Sigmoid colon (tissue), 7 donors: ENCODE data around the gene ST8SIA4. TPM values are rescaled to one million over a fixed set of nuclear protein-coding genes. Genes with fewer than 3 reads are reported as not detected.

Experiments used
- DNase-seq: peaks from one replicate; pipeline ENCODE4 v3.0.0-alpha.2; 2019
- H3K27ac ChIP-seq, 4 donors: fragments of 200-600 bp; sonication (generic); one replicate each; pipeline ENCODE4 v1.5.1; 2016 to 2019; ENCODE audit warnings: mild to moderate bottlenecking in 1 of 4
- H3K27me3 ChIP-seq, 3 donors: fragments of 200-600 bp; sonication (generic); one replicate each; pipeline ENCODE4 v1.5.1; 2019; ENCODE audit warnings: mild to moderate bottlenecking in 1 of 3
- H3K36me3 ChIP-seq, 4 donors: fragments of 200-600 bp; sonication (generic); one replicate each; pipeline ENCODE4 v1.5.1; 2016 to 2019
- H3K4me1 ChIP-seq, 4 donors: fragments of 200-600 bp; sonication (generic); one replicate each; pipeline ENCODE4 v1.5.1; 2017 to 2019
- H3K4me3 ChIP-seq, 4 donors: fragments of 200-600 bp; sonication (generic); one replicate each; pipeline ENCODE4 v1.5.1; 2017 to 2019; ENCODE audit warnings: mild to moderate bottlenecking in 2 of 4, moderate library complexity in 1 of 4
- H3K9me3 ChIP-seq, 4 donors: fragments of 200-600 bp in 3 of 4; sonication (generic) in 3 of 4; one replicate each; pipeline versions ENCODE4 v1.5.1 to v1.6.1; 2013 to 2019
- CTCF ChIP-seq, 4 experiments: fragments of 450-650 bp in 3 of 4; fragments of 200-600 bp in 1 of 4; IDR thresholded peaks; one replicate each; pipeline ENCODE4 v1.5.1; 2016 to 2019; ENCODE audit warnings: antibody characterized with exemption in 4 of 4, mild to moderate bottlenecking in 3 of 4, moderate library complexity in 2 of 4
- EP300 ChIP-seq, 4 donors: sonication (generic); formaldehyde crosslinking; IDR thresholded peaks; one replicate each; pipeline ENCODE4 v1.6.1; 2017; ENCODE audit warnings: antibody characterized with exemption in 4 of 4
- POLR2A ChIP-seq, 2 donors: fragments of 450-650 bp; IDR thresholded peaks; one replicate each; pipeline ENCODE4 v1.6.1; 2016; ENCODE audit warnings: antibody characterized with exemption in 2 of 2, mild to moderate bottlenecking in 2 of 2, moderate library complexity in 2 of 2
- POLR2AphosphoS5 ChIP-seq, 4 donors: sonication (generic); formaldehyde crosslinking; IDR thresholded peaks; one replicate each; pipeline ENCODE4 v1.6.1; 2017; ENCODE audit warnings: antibody characterized with exemption in 4 of 4
- WGBS, 2 donors: extraction: QIAGEN DNeasy Blood & Tissue Kit; methylation state at CpG; one replicate each; pipeline ENCODE4 v1.1.7; 2013; 5-methylcytosine and 5-hydroxymethylcytosine counted together
- intact Hi-C: fragments of 100-400 bp; cut with DNase I; formaldehyde crosslinking; loops from one replicate; pipeline ENCODE4 v1.15.1; 2023
- polyA plus RNA-seq, 3 donors: library from polyadenylated mRNA; stranded (reverse); fragments of 200-250 nt; gene quantifications; one replicate each; pipeline ENCODE4 v1.2.3, GENCODE V29; 2013
- total RNA-seq, 4 donors: library from RNA; depleted of rRNA; stranded (reverse); fragments of >200 nt; gene quantifications; one replicate each; pipeline ENCODE4 v1.1.0, GENCODE V29; 2016
- donor health status: healthy with polysubstance abuse.
- donor health status: Bipolar disorder and iron deficiency.
- donor health status: healthy.

ST8SIA4 gene
- total and polyA plus RNA-seq, 7 donors: 0.60 to 8.3 (median 3.0) TPM

- peak overlapping the region; percentile 44 to 74 (median 60) for H3K27ac ChIP-seq
These were observed 2.0 kb downstream of the ST8SIA4 start for GRCh38 chr5:100900796-100901781.

GRCh38 chr5:100900142-100900795, 2.8 kb downstream of the ST8SIA4 start:
- Histone ChIP-seq H3K27ac (peak overlapping the region; percentile 44 to 74 (median 60)), H3K36me3 (no peaks in the 10 kb centered on the region), H3K9me3 (no peaks in the 10 kb centered on the region), H3K4me3 (peak overlapping the region; percentile 16 to 50 (median 41)), H3K27me3 (peaks cover 0 to 55% (median 15%) of the 10 kb centered on the region in 3 donors), H3K4me1 (peaks cover 0 to 22% (median 14%) of the 10 kb centered on the region in 4 donors)
- intact Hi-C loops: no loop called here
- peak; percentile 67 for DNase-seq
- TF ChIP-seq EP300 (IDR thresholded peaks at IDR 0.05): no peak
- TF ChIP-seq CTCF (IDR thresholded peaks at IDR 0.05): no peak
- TF ChIP-seq POLR2AphosphoS5 (IDR thresholded peaks at IDR 0.05): no peak
- no peak for TF ChIP-seq POLR2A (IDR thresholded peaks at IDR 0.05)
- 2 to 6% methylated on average over 19 of the region's 19 CpGs for WGBS, 2 donors

More at GRCh38 chr5:100900796-100901781, 2.0 kb downstream of the ST8SIA4 start:
- TF ChIP-seq EP300 (IDR thresholded peaks at IDR 0.05) (no peak), POLR2AphosphoS5 (IDR thresholded peaks at IDR 0.05) (peak in 1 of 4 donors; percentile 33)
- H3K36me3 ChIP-seq: no peaks in the 10 kb centered on the region
- intact Hi-C loops: no loop called here
- peaks cover 0 to 22% (median 14%) of the 10 kb centered on the region in 4 donors for H3K4me1 ChIP-seq
- 1 to 3% methylated on average over 47 of the region's 47 CpGs for WGBS, 2 donors
- no peaks in the 10 kb centered on the region for H3K9me3 ChIP-seq
- peak; percentile 79 for DNase-seq
- H3K27me3 ChIP-seq: peaks cover 0 to 55% (median 15%) of the 10 kb centered on the region in 3 donors
- peak overlapping the region; percentile 16 to 50 (median 41) for H3K4me3 ChIP-seq

- H3K4me3 ChIP-seq: peak overlapping the region in 1 of 4 donors; percentile 39
- WGBS, 2 donors: 71 to 85% methylated on average over 2 of the region's 2 CpGs
- peak overlapping the region in 2 of 4 donors; percentile 70 to 74 for H3K27ac ChIP-seq
These were observed 3.4 kb downstream of the ST8SIA4 start for GRCh38 chr5:100899675-100900074.

GRCh38 chr5:100898504-100899346, 4.4 kb downstream of the ST8SIA4 start:
- 59 to 75% methylated on average over 5 of the region's 5 CpGs for WGBS, 2 donors
- Histone ChIP-seq H3K9me3 (no peaks in the 10 kb centered on the region), H3K27ac (no peak overlapping the region), H3K27me3 (peaks cover 0 to 42% (median 15%) of the 10 kb centered on the region in 3 donors), H3K4me1 (peaks cover 0 to 22% (median 14%) of the 10 kb centered on the region in 4 donors), H3K36me3 (no peaks in the 10 kb centered on the region), H3K4me3 (no peak overlapping the region)
- TF ChIP-seq EP300 (IDR thresholded peaks at IDR 0.05): no peak
- no peak for TF ChIP-seq CTCF (IDR thresholded peaks at IDR 0.05)
- no peak for TF ChIP-seq POLR2A (IDR thresholded peaks at IDR 0.05)
- no peak for TF ChIP-seq POLR2AphosphoS5 (IDR thresholded peaks at IDR 0.05)
- DNase-seq: no peak
- intact Hi-C loops: no loop called here

More at GRCh38 chr5:100899675-100900074, 3.4 kb downstream of the ST8SIA4 start:
- Histone ChIP-seq H3K27me3 (peaks cover 0 to 52% (median 15%) of the 10 kb centered on the region in 3 donors), H3K9me3 (no peaks in the 10 kb centered on the region), H3K4me1 (peaks cover 0 to 22% (median 14%) of the 10 kb centered on the region in 4 donors), H3K36me3 (no peaks in the 10 kb centered on the region)
- intact Hi-C loops: no loop called here
- TF ChIP-seq POLR2A (IDR thresholded peaks at IDR 0.05) (no peak), POLR2AphosphoS5 (IDR thresholded peaks at IDR 0.05) (no peak), EP300 (IDR thresholded peaks at IDR 0.05) (no peak), CTCF (IDR thresholded peaks at IDR 0.05) (no peak)
- DNase-seq: no peak
